ENCODE results near the gene CNTN6. TPM values are rescaled to one million over a fixed set of nuclear protein-coding genes. Genes with fewer than 3 reads are reported as not detected.

The CNTN6 gene
- total and polyA plus RNA-seq, 2 donors (not counting 1 experiment from before 2014, with no cell fraction given) = not detected

- Histone ChIP-seq H4K20me1 (ENCODE audit: control insufficient read depth, insufficient read depth, low read length, poor library complexity, severe bottlenecking) (no peaks in the 10 kb centered on the region), H2AFZ (ENCODE audit: insufficient read depth, low read depth, low read length, poor library complexity, severe bottlenecking) (no peak overlapping the region), H3K79me2 (ENCODE audit: control insufficient read depth, insufficient read depth, low read length) (no peaks in the 10 kb centered on the region), H3K36me3 (replicated peaks in 1 of 2; ENCODE audit: control extremely low read depth in 1 of 2, control insufficient read depth in 1 of 2, extremely low read depth in 1 of 2, insufficient read depth in 2 of 2, low read length in 1 of 2) (no peaks in the 10 kb centered on the region), H3K4me2 (replicated peaks; ENCODE audit: low read depth, low read length, poor library complexity, severe bottlenecking) (no peak overlapping the region), H3K27ac (ENCODE audit: low read length in 2 of 2) (no peak overlapping the region), H3K27me3 (replicated peaks in 1 of 4; ENCODE audit: control extremely low read depth in 1 of 4, control insufficient read depth in 3 of 4, insufficient read depth in 4 of 4, low read length in 3 of 4) (no peaks in the 10 kb centered on the region), H3K9me3 (ENCODE audit: control extremely low read depth in 1 of 3, control insufficient read depth in 2 of 3, insufficient read depth in 1 of 3, low read length in 2 of 3) (no peaks in the 10 kb centered on the region), H3K9ac (ENCODE audit: low read length) (no peak overlapping the region), H3K4me1 (ENCODE audit: control insufficient read depth in 2 of 2, insufficient read depth in 2 of 2, low read length in 2 of 2) (no peaks in the 10 kb centered on the region), H3K4me3 (ENCODE audit: control extremely low read depth in 1 of 5, extremely low read depth in 1 of 5, insufficient read depth in 1 of 5, low read depth in 2 of 5, low read length in 4 of 5) (no peak overlapping the region)
- Mint-ChIP-seq H3K27ac (no peak overlapping the region), H3K27me3 (no peaks in the 10 kb centered on the region), H3K4me1 (no peaks in the 10 kb centered on the region), H3K4me3 (no peak overlapping the region), H3K9me3 (ENCODE audit: insufficient read depth) (no peaks in the 10 kb centered on the region)
- no CpG with 5 or more reads among the region's 1 CpG for WGBS (ENCODE audit: insufficient coverage)
- intact Hi-C loops (cut with micrococcal nuclease) = no loop called here
- ChIA-PET CTCF (no interaction called here), POLR2A (no interaction called here)
- DNase-seq (no peak), ATAC-seq (ENCODE audit: low read depth) (no peak)
- no peak for TF ChIP-seq EZH2 (IDR thresholded peaks at IDR 0.05; ENCODE audit: borderline replicate concordance, insufficient read depth, low read depth, low read length, poor library complexity, severe bottlenecking)
- TF ChIP-seq CTCF (IDR thresholded peaks at IDR 0.05) = no peak
Measured at GRCh38 chr3:1088503-1088902, 4.3 kb upstream of the CNTN6 start.

- POLR2A ChIA-PET = no interaction called here
- H3K27me3 ChIP-seq (replicated peaks in 1 of 4; ENCODE audit: control extremely low read depth in 1 of 4, control insufficient read depth in 3 of 4, insufficient read depth in 4 of 4, low read length in 3 of 4) = no peaks in the 10 kb centered on the region
- peaks cover 0 to 4% (median 0%) of the 10 kb centered on the region in 3 donors for H3K9me3 ChIP-seq (ENCODE audit: control extremely low read depth in 1 of 3, control insufficient read depth in 2 of 3, insufficient read depth in 1 of 3, low read length in 2 of 3)
Measured at GRCh38 chr3:1091286-1091685, 1.5 kb upstream of the CNTN6 start.

More at GRCh38 chr3:1091286-1091685, 1.5 kb upstream of the CNTN6 start:
- Histone ChIP-seq H3K4me3 (ENCODE audit: control extremely low read depth in 1 of 5, extremely low read depth in 1 of 5, insufficient read depth in 1 of 5, low read depth in 2 of 5, low read length in 4 of 5) (no peak overlapping the region), H3K36me3 (replicated peaks in 1 of 2; ENCODE audit: control extremely low read depth in 1 of 2, control insufficient read depth in 1 of 2, extremely low read depth in 1 of 2, insufficient read depth in 2 of 2, low read length in 1 of 2) (no peaks in the 10 kb centered on the region), H3K79me2 (ENCODE audit: control insufficient read depth, insufficient read depth, low read length) (no peaks in the 10 kb centered on the region), H4K20me1 (ENCODE audit: control insufficient read depth, insufficient read depth, low read length, poor library complexity, severe bottlenecking) (no peaks in the 10 kb centered on the region), H3K4me2 (replicated peaks; ENCODE audit: low read depth, low read length, poor library complexity, severe bottlenecking) (no peak overlapping the region), H3K9ac (ENCODE audit: low read length) (no peak overlapping the region), H3K27ac (ENCODE audit: low read length in 2 of 2) (no peak overlapping the region), H2AFZ (ENCODE audit: insufficient read depth, low read depth, low read length, poor library complexity, severe bottlenecking) (no peak overlapping the region), H3K4me1 (ENCODE audit: control insufficient read depth in 2 of 2, insufficient read depth in 2 of 2, low read length in 2 of 2) (no peaks in the 10 kb centered on the region)
- no peaks in the 10 kb centered on the region for H3K4me1 Mint-ChIP-seq
- no peak overlapping the region for H3K4me3 Mint-ChIP-seq
- WGBS (ENCODE audit: insufficient coverage) = 86% methylated on average over 1 of the region's 1 CpG
- DNase-seq (no peak), ATAC-seq (ENCODE audit: low read depth) (no peak)
- H3K9me3 Mint-ChIP-seq (ENCODE audit: insufficient read depth) = no peaks in the 10 kb centered on the region
- intact Hi-C loops (cut with micrococcal nuclease) = no loop called here
- no peaks in the 10 kb centered on the region for H3K27me3 Mint-ChIP-seq
- TF ChIP-seq EZH2 (IDR thresholded peaks at IDR 0.05; ENCODE audit: borderline replicate concordance, insufficient read depth, low read depth, low read length, poor library complexity, severe bottlenecking) (no peak), CTCF (IDR thresholded peaks at IDR 0.05) (no peak)
- H3K27ac Mint-ChIP-seq = no peak overlapping the region
- CTCF ChIA-PET = no interaction called here
